ENCODE data around the gene RAB8A. TPM values are rescaled to one million over a fixed set of nuclear protein-coding genes. Genes with fewer than 3 reads are reported as not detected.

The RAB8A gene
- total RNA-seq, 2 donors from 2014 or later: 127 to 145 TPM

- peaks cover 18% of the 10 kb centered on the region for H3K4me1 ChIP-seq
- no peaks in the 10 kb centered on the region for H3K9me3 ChIP-seq
- peak; percentile 79 for DNase-seq
- TF ChIP-seq, protein P1, sequence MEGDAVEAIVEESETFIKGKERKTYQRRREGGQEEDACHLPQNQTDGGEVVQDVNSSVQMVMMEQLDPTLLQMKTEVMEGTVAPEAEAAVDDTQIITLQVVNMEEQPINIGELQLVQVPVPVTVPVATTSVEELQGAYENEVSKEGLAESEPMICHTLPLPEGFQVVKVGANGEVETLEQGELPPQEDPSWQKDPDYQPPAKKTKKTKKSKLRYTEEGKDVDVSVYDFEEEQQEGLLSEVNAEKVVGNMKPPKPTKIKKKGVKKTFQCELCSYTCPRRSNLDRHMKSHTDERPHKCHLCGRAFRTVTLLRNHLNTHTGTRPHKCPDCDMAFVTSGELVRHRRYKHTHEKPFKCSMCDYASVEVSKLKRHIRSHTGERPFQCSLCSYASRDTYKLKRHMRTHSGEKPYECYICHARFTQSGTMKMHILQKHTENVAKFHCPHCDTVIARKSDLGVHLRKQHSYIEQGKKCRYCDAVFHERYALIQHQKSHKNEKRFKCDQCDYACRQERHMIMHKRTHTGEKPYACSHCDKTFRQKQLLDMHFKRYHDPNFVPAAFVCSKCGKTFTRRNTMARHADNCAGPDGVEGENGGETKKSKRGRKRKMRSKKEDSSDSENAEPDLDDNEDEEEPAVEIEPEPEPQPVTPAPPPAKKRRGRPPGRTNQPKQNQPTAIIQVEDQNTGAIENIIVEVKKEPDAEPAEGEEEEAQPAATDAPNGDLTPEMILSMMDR (IDR thresholded peaks at IDR 0.05): no peak
- H3K27me3 ChIP-seq: no peaks in the 10 kb centered on the region
- H3K4me3 ChIP-seq: peak overlapping the region; percentile 29
- H3K36me3 ChIP-seq: no peaks in the 10 kb centered on the region
- intact Hi-C loops (cut with DNase I): loop anchor here (5.0 kb wide), 1 partner anchor 45 kb away; the partner anchor contains the start of gene RAB8A
- peak overlapping the region; percentile 48 to 73 for H3K9ac ChIP-seq (ENCODE audit: low read depth in 2 of 2, low read length in 2 of 2)
- peak overlapping the region; percentile 78 for H3K27ac ChIP-seq
Measured at GRCh38 chr19:16067205-16067938, 44.3 kb upstream of the RAB8A start.

GRCh38 chr19:16068696-16069259 is 42.9 kb upstream of the RAB8A start:
- Histone ChIP-seq H3K4me3 (peak overlapping the region; percentile 29), H3K27me3 (no peaks in the 10 kb centered on the region), H3K9me3 (no peaks in the 10 kb centered on the region), H3K9ac (ENCODE audit: low read depth in 2 of 2, low read length in 2 of 2) (peak overlapping the region; percentile 30 to 67), H3K4me1 (peaks cover 18% of the 10 kb centered on the region), H3K36me3 (no peaks in the 10 kb centered on the region), H3K27ac (peak overlapping the region; percentile 97)
- TF ChIP-seq, protein P1 (IDR thresholded peaks at IDR 0.05): no peak
- intact Hi-C loops (cut with DNase I): loop anchor here (5.0 kb wide), 1 partner anchor 44 kb away; the partner anchor contains the start of gene RAB8A
- no peak for DNase-seq

- TF ChIP-seq, protein P1 (IDR thresholded peaks at IDR 0.05): no peak
- no peaks in the 10 kb centered on the region for H3K9me3 ChIP-seq
- intact Hi-C loops (cut with DNase I): loop anchor here (5.0 kb wide), 1 partner anchor 42 kb away; the partner anchor contains the start of gene RAB8A
- DNase-seq: no peak
- H3K4me3 ChIP-seq: peak overlapping the region; percentile 29
- H3K4me1 ChIP-seq: peaks cover 18% of the 10 kb centered on the region
- no peaks in the 10 kb centered on the region for H3K27me3 ChIP-seq
- no peaks in the 10 kb centered on the region for H3K36me3 ChIP-seq
- peak overlapping the region; percentile 97 for H3K27ac ChIP-seq
- peak overlapping the region; percentile 77 to 87 for H3K9ac ChIP-seq (ENCODE audit: low read depth in 2 of 2, low read length in 2 of 2)
Measured at GRCh38 chr19:16069813-16070365, 41.8 kb upstream of the RAB8A start.

DNA sequence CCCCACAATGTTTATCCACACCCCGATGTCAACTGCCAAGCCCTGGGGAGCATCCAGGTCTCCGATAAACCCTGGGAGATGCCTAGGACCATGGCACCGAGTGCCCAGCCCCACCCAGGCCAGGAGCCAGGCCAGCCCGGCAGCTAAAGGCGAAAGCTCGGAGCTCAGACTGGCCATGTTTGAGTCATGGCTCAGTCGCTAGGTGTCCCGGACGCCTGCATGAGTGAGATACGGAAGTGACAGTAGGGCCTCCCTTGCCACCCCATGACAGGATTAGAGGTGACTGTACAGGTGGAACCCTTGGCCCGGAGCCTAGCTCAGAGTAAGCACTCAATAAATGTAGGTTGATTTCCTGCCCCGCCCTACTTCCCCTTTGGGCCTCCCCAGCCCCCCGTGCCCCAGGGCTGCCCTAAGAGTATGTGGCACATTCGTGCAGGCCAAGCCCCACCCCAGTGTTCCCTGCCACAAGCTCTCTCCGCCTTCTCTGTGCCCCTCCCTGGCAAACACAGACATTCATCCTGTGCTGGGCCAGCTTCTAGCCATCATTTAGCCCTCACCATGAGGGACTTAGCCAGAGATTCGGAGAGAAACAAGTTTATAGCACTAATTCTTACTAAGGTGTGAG is 41.2 kb upstream of the RAB8A start:
- Histone ChIP-seq H3K27me3 (no peaks in the 10 kb centered on the region), H3K9me3 (no peaks in the 10 kb centered on the region), H3K4me3 (peak overlapping the region; percentile 29), H3K27ac (peak overlapping the region; percentile 97), H3K36me3 (no peaks in the 10 kb centered on the region), H3K9ac (ENCODE audit: low read depth in 2 of 2, low read length in 2 of 2) (peak overlapping the region; percentile 77 to 87), H3K4me1 (peaks cover 18% of the 10 kb centered on the region)
- intact Hi-C loops (cut with DNase I): no loop called here
- peak; percentile 96 for DNase-seq
- TF ChIP-seq, protein P1 (IDR thresholded peaks at IDR 0.05): no peak

DNA sequence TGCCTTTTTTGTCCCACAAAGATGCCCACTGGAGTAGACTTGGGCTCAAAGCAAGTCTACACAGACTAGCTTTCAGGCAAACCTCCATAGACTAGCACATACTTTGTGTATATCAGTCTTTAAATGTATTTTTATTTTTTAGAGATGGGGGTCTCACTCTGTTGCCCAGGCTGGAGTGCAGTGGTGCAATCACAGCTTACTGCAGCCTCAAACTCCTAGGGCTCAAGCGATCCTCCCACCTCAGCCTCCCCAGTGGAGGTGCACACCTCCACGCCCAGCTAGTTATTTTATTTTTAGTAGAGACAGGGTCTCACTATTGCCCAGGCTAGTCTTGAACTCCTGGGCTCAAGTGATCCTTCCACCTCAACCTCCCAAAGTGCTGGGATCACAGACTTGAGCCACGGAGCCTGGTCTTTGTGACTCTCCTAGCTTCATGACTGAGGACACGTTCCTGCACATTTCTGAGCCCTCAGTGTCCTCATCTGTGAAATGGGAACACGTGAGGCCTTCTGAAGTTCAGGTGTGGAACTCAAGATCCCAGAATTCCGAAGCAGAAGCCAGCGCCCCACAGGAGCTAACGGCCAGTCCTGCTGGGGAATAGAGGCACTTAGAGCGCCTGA is 40.5 kb upstream of the RAB8A start:
- TF ChIP-seq, protein P1 (IDR thresholded peaks at IDR 0.05): no peak
- H3K4me1 ChIP-seq: peaks cover 18% of the 10 kb centered on the region
- H3K9me3 ChIP-seq: no peaks in the 10 kb centered on the region
- H3K27ac ChIP-seq: peak overlapping the region; percentile 97
- DNase-seq: no peak
- H3K36me3 ChIP-seq: no peaks in the 10 kb centered on the region
- intact Hi-C loops (cut with DNase I): no loop called here
- peak overlapping the region; percentile 50 to 87 for H3K9ac ChIP-seq (ENCODE audit: low read depth in 2 of 2, low read length in 2 of 2)
- no peaks in the 10 kb centered on the region for H3K27me3 ChIP-seq
- no peak overlapping the region for H3K4me3 ChIP-seq
